PC-9 (cell line): Measurements from ENCODE around the gene SLC9B1. TPM values are rescaled to one million over a fixed set of nuclear protein-coding genes. Genes with fewer than 3 reads are reported as not detected.

ENCODE experiments used
- BruUV-seq: library from RNA; stranded (reverse); fragments of 400-500 nt; replicated peaks from 2 replicates; lab custom pipeline; 2021; lab: Mats Ljungman, UMichigan
- CTCF ChIA-PET: fragments of 300-600 bp; sonication (Branson Sonifier 250); formaldehyde crosslinking; loops from one replicate; lab custom pipeline; 2022; ENCODE audit warnings: antibody characterized with exemption; lab: Charles Lee
- POLR2A ChIA-PET: fragments of 300-600 bp; sonication (Branson Sonifier 250); formaldehyde crosslinking; loops from one replicate; lab custom pipeline; 2022; ENCODE audit warnings: antibody characterized with exemption; ENCODE audit not compliant: unreplicated experiment; lab: Charles Lee
- DNase-seq, 2 experiments: peaks; one replicate each; pipeline versions ENCODE4 v3.0.0 to v3.0.0-alpha.2; 2015 to 2022; ENCODE audit warnings: mixed read lengths in 1 of 2
- H2AFZ ChIP-seq: fragments of 200-600 bp; sonication (generic); 2 replicates; pipeline ENCODE4 v1.8.1; 2017; ENCODE audit warnings: antibody characterized with exemption
- H3F3A ChIP-seq: fragments of 200-600 bp; sonication (generic); 2 replicates; pipeline ENCODE4 v1.8.1; 2017; ENCODE audit warnings: antibody characterized with exemption, mild to moderate bottlenecking, low read depth; ENCODE audit not compliant: insufficient read depth
- H3K27ac ChIP-seq: fragments of 200-600 bp; sonication (generic); 2 replicates; pipeline ENCODE4 v1.6.1; 2016; ENCODE audit warnings: mixed run types
- H3K27me3 ChIP-seq: fragments of 200-600 bp; sonication (generic); 2 replicates; pipeline ENCODE4 v1.6.1; 2016; ENCODE audit warnings: low read depth, mixed run types; ENCODE audit not compliant: insufficient read depth
- H3K36me3 ChIP-seq: fragments of 200-600 bp; sonication (generic); 2 replicates; pipeline ENCODE4 v1.6.1; 2016; ENCODE audit warnings: low read depth, mixed run types
- H3K4me1 ChIP-seq: fragments of 200-600 bp; sonication (generic); replicated peaks from 2 replicates; pipeline ENCODE4 v1.6.1; 2016; ENCODE audit warnings: mixed run types; ENCODE audit not compliant: insufficient read depth
- H3K4me2 ChIP-seq: fragments of 200-600 bp; sonication (generic); 2 replicates; pipeline ENCODE4 v1.6.1; 2017; ENCODE audit warnings: mixed run types
- H3K4me3 ChIP-seq: fragments of 200-600 bp; sonication (generic); 2 replicates; pipeline ENCODE4 v1.6.1; 2016; ENCODE audit warnings: mixed run types
- H3K79me2 ChIP-seq: fragments of 200-600 bp; sonication (generic); 2 replicates; pipeline ENCODE4 v1.6.1; 2017; ENCODE audit warnings: low read depth, mixed run types
- H3K9me2 ChIP-seq: fragments of 200-600 bp; sonication (generic); 2 replicates; pipeline ENCODE4 v1.8.1; 2017; ENCODE audit warnings: mild to moderate bottlenecking; ENCODE audit not compliant: insufficient read depth
- H3K9me3 ChIP-seq: fragments of 200-600 bp; sonication (generic); 2 replicates; pipeline ENCODE4 v1.8.1; 2016; ENCODE audit warnings: low read depth; ENCODE audit not compliant: insufficient read depth
- H4K20me1 ChIP-seq: fragments of 200-600 bp; sonication (generic); 2 replicates; pipeline ENCODE4 v1.8.1; 2017; ENCODE audit not compliant: insufficient read depth
- EZH2 ChIP-seq: fragments of 200-600 bp; sonication (generic); IDR thresholded peaks from 2 replicates; pipeline ENCODE4 v1.8.0; 2017; ENCODE audit warnings: antibody characterized with exemption, low read depth
- intact Hi-C: fragments of 100-400 bp; cut with micrococcal nuclease; formaldehyde crosslinking; loops from one replicate; pipeline ENCODE4 v1.10.0; 2022; ENCODE audit not compliant: unreplicated experiment
- total RNA-seq: library from RNA; stranded (reverse); gene quantifications from 2 replicates; pipeline ENCODE4 v1.2.3, GENCODE V29; 2021
- TF ChIP-seq, protein P1 (sequence below): fragments of 200-600 bp; sonication (generic); conservative IDR thresholded peaks from 2 replicates; pipeline ENCODE4 v1.6.1; 2017; ENCODE audit warnings: mixed run types, antibody characterized with exemption, mild to moderate bottlenecking, moderate library complexity

SLC9B1 gene
- total RNA-seq, 1 experiment from 2014 or later, result not detected

DNA sequence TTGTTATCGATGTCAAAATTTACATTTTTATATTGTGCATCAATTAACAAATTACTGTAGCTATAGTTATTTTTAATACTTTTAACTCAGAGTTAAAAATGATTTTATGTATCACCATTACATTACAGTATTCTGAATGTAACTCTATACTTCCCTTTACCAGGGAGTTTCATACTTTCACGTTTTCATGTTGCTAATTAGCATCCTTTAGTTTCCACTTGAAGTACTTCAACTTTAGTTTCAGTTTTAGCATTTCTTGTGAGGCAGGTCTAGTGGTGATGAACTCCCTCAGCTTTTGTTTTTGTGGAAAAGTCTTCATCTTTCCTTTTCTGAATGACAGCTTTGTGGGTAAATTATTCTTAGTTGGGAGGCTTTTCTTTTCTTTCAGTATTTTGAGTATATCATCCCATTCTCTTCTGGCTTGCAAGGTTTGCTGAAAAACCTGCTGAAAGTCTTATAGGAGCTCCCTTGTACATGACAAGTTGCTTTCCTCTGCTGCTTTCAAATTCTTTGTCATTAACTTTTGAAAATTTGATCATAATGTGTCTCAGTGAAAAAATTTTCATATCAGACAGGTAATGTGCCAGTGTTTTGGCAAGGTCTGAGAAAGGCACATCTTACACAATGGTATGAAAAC, 160.6 kb downstream of the SLC9B1 start:
- ChIA-PET CTCF (no interaction called here), POLR2A (no interaction called here)
- no peaks in the 10 kb centered on the region for H3K9me2 ChIP-seq
- H3F3A ChIP-seq, result no peaks in the 10 kb centered on the region
- H4K20me1 ChIP-seq, result no peaks in the 10 kb centered on the region
- H2AFZ ChIP-seq, result no peak overlapping the region
- no peak overlapping the region for H3K4me2 ChIP-seq
- no peaks in the 10 kb centered on the region for H3K4me1 ChIP-seq
- no peak for DNase-seq
- H3K4me3 ChIP-seq, result no peak overlapping the region
- H3K36me3 ChIP-seq, result no peaks in the 10 kb centered on the region
- H3K27ac ChIP-seq, result no peak overlapping the region
- H3K79me2 ChIP-seq, result no peaks in the 10 kb centered on the region
- no TSS peak for BruUV-seq
- no peaks in the 10 kb centered on the region for H3K27me3 ChIP-seq
- H3K9me3 ChIP-seq, result no peaks in the 10 kb centered on the region; the same call in 1 of the 2 replicates
- intact Hi-C loops, result no loop called here
- TF ChIP-seq, protein P1, sequence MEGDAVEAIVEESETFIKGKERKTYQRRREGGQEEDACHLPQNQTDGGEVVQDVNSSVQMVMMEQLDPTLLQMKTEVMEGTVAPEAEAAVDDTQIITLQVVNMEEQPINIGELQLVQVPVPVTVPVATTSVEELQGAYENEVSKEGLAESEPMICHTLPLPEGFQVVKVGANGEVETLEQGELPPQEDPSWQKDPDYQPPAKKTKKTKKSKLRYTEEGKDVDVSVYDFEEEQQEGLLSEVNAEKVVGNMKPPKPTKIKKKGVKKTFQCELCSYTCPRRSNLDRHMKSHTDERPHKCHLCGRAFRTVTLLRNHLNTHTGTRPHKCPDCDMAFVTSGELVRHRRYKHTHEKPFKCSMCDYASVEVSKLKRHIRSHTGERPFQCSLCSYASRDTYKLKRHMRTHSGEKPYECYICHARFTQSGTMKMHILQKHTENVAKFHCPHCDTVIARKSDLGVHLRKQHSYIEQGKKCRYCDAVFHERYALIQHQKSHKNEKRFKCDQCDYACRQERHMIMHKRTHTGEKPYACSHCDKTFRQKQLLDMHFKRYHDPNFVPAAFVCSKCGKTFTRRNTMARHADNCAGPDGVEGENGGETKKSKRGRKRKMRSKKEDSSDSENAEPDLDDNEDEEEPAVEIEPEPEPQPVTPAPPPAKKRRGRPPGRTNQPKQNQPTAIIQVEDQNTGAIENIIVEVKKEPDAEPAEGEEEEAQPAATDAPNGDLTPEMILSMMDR, result no peak
- TF ChIP-seq EZH2, result no peak

Other genes with a start within 250 kb of the SLC9B1 start
- gene UBE2D3, start 192.2 kb downstream of the SLC9B1 start, total RNA-seq, result 154 and 183 TPM in 2 replicates
- gene CISD2, start 150.7 kb downstream of the SLC9B1 start, total RNA-seq, result 23.1 and 26.9 TPM in 2 replicates
- gene SLC9B2, start 57.1 kb upstream of the SLC9B1 start, total RNA-seq, result 2.0 and 4.1 TPM in 2 replicates
- gene BDH2, start 80.1 kb upstream of the SLC9B1 start, total RNA-seq, result 9.5 and 10.1 TPM in 2 replicates
- 17.7 and 28.7 TPM in 2 replicates for gene CENPE, start 178.6 kb upstream of the SLC9B1 start, total RNA-seq